NCI-H1694 treated with DMSO at 0.1 percent for 48 hours (cell line): ENCODE results near the gene SPOPL.
"Not testable (repeated sequence)": the region's sequence is repeated elsewhere in the genome, so short reads cannot be mapped to it uniquely, and the experiment has no call there.

Experiments used
- DNase-seq: peaks from one replicate; lab custom pipeline; 2025; lab: John Stamatoyannopoulos, UW

Gene SPOPL

GRCh38 chr2:138501425-138502254, at the start of gene SPOPL:
SPOPL (plus strand) TSS chr2:138501770; CDS start chr2:138550217, 48,447 bp downstream.
- peak; percentile 73 for DNase-seq

GRCh38 chr2:138452324-138452723, 49.2 kb upstream of the SPOPL start:
- DNase-seq = no peak

GRCh38 chr2:138453815-138454214, 47.8 kb upstream of the SPOPL start:
- DNase-seq = no peak

DNA sequence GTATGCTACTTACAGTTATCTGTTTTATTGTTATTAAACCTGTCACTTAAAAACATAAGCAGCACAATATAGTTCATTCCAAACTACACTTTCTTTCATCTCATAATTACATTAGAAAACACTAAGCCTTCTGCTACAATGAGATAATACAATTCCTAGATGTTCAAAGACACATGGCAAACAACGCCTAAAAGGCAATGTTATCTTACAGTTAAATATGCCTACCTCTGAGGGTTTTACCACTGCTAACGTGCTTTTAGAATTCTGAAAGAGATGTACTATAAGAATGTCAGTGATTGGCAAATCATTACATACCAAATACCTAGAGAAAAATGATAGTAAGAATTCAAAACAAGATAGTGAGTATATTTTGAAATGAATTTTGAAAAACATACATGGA, 46.8 kb upstream of the SPOPL start:
- no peak for DNase-seq

GRCh38 chr2:138455275-138455674, 46.3 kb upstream of the SPOPL start:
- no peak for DNase-seq

DNA sequence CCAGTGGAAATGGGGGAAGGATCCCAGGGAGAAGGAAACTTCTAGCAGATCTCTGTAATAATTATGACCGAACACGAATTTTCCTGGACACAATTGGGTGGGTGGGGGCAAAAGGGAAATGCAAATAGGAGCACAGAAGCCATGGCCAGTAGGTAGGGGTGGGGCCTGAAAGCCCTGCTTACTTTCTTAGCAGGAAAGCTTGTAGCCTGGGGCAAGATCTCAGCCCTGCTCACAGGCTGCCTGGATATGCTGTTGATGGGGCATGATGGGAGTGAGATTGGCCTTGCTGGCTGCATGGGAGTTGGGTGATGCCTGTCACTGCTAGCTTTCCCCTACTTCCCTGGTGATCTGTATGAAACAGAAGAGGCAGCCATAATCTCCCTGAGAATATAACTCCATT, 45.9 kb upstream of the SPOPL start:
- DNase-seq = no peak

DNA sequence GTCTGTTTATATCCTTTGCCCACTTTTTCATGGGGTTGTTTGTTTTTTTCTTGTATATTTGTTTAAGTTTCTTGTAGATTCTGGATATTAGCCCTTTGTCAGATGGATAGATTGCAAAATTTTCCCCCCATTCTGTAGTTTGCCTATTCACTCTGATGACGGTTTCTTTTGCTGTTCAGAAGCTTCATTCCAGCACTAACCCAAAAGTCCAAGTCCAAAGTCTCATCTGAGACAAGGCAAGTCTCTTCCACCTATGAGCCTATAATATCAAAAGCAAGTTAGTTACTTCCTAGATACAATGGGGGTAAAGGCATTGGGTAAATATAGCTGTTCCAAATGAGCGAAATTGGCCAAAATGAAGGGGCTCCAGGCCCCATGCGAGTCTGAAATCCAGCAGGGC, 38.9 kb upstream of the SPOPL start:
- not testable (repeated sequence) for DNase-seq

GRCh38 chr2:138468617-138469016, 33.0 kb upstream of the SPOPL start:
- no peak for DNase-seq

GRCh38 chr2:138469411-138469810, 32.2 kb upstream of the SPOPL start:
- DNase-seq = no peak

GRCh38 chr2:138470941-138471340, 30.6 kb upstream of the SPOPL start:
- DNase-seq = no peak

- no peak for DNase-seq
Observed at GRCh38 chr2:138474100-138474825, 27.3 kb upstream of the SPOPL start.

DNA sequence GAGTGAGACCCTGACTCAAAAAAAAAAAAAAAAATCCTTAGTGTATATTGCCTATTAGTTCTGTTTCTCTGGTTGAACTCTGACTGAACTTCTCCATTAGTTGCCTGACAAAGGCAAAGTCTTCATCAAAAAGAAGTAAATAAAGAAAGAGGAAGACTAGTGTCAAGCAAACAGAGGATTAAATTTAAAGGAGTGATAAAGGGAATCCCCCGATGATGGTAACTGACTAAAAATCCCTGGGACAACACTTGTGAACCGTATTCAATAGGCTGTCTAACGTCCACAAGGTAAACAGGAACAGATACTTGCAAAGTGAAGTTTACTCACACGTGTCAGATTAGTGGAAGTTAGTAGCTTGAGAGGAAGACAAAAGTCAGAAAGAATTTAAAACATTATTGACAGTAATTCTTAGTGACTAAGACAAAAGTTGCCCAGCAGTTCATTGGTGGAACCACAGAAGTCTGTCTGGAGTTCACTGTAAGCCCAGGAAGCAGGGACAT, 26.2 kb upstream of the SPOPL start:
- no peak for DNase-seq

DNA sequence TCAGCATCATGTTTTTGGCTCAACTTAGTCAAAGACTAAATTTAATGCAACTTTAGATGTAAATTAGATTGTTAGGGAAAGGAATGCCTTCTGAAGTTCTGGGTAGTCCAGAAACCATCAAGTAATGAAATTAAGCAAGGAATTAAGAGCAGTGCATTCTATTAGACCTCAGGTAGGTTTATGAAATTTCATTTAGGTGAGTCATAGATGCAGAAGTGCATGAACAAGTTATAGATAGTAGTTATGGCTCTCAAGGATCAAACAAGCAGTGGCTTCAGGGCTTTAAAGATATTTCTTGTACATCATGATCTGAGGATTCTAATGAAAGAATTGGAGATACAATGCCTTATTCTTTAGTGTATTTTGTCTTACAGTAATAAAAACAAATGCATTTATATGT, 25.4 kb upstream of the SPOPL start:
- DNase-seq = no peak

DNA sequence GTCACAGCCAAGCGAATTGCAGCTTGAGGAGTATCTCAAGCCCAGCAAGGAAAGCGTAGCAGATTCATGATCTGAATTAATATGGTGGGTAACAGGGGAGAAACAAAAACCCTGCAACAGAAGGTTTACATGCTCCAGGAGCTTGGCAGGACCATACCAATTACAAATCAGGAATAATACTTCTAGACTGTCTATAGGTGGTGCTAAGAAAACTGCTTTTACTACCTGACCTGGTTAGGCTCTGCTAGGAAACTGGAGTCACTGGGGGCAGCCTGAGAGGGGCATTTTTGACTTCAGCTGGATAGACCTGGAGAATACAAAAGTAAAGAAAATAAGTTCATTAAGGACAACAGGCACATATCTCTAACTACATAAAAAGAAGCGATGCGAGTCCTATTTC, 24.6 kb upstream of the SPOPL start:
- peak; percentile 30 for DNase-seq

- not testable (repeated sequence) for DNase-seq
Observed at GRCh38 chr2:138482796-138483195, 18.8 kb upstream of the SPOPL start.

- DNase-seq = no peak
Observed at GRCh38 chr2:138485019-138485418, 16.6 kb upstream of the SPOPL start.

DNA sequence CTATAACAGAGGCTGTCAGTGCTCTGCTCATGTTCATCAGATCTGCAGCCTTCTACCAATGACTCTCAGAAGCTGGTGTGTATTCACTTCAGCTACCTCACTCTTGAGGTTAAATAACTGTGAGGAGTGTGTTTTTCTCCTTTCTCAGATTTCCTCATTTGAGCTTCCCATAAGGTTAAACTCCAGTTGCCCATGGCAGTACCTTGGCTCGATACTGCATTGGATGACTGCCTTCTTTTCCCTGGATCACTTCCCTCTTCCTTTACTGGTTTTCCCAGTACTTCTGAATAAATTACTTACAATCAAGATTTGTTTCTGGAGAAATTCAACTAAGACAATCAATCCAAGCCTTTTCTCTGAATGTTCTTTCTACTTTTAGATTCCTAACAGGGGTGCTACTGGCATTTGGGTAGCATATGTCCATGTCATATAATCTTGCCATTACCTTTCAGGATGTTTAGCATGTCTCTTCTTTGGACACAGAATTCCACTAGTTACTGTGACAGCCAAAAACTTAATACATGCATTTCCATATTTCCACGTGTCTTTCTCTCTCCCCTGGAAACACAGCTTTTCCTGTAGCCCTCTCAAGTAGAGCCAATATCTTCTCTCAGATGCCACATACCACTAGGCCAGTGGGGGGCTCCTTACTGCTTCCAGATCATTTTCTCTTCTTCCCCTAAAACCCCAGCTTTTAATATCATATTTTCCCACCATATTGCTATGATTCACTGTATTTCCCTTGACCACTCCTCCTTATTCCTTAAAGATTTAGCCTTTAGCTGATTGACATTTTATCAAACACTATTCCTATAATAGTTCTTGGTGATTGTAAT, 15.0 kb upstream of the SPOPL start:
- no peak for DNase-seq

GRCh38 chr2:138490673-138491494, 10.7 kb upstream of the SPOPL start:
- DNase-seq = no peak

GRCh38 chr2:138491495-138491862, 10.1 kb upstream of the SPOPL start:
- no peak for DNase-seq

GRCh38 chr2:138492160-138492559, 9.4 kb upstream of the SPOPL start:
- no peak for DNase-seq

DNA sequence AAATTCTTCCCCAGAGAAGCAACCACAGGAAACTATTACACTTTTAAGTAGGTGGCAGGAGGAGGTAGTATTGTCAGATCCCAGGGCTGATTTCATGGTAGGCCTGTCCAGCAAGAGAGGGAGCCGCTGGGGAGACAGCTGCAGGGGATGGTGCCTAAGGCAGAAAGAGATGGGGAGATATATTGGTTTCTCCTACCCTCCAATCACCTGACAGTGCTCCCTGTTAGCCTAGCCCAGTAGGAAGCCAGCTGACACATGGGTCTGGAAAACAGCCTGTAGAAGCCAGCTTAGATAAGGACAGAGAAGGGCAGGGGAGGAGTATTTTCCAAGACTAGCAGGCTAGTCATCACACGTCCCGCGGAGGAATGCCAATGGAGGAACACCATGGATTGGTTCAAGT, 8.2 kb upstream of the SPOPL start:
- DNase-seq = no peak
